Neutrophil (primary cell): ENCODE measurements around the gene NRG3.

Experiments
- H3K27ac ChIP-seq: fragments of 200-600 bp; sonication (generic); 2 replicates; pipeline ENCODE4 v1.5.1; 2016; ENCODE audit warnings: mild to moderate bottlenecking, moderate library complexity
- H3K27me3 ChIP-seq: fragments of 200-600 bp; sonication (generic); 2 replicates; pipeline ENCODE4 v1.6.0; 2016; ENCODE audit warnings: mild to moderate bottlenecking
- H3K36me3 ChIP-seq: fragments of 200-600 bp; sonication (generic); 2 replicates; pipeline ENCODE4 v1.5.1; 2017
- H3K4me1 ChIP-seq, 2 experiments: fragments of 200-600 bp in 1 of 2; sonication (generic) in 1 of 2; 1 replicate in 1 of 2; 2 replicates in 1 of 2; pipeline versions ENCODE4 v1.5.1 to v1.6.1; 2013 to 2016; ENCODE audit warnings: low read depth in 1 of 2, low read length in 1 of 2, mild to moderate bottlenecking in 1 of 2, moderate library complexity in 1 of 2; ENCODE audit not compliant: control insufficient read depth in 1 of 2, insufficient read depth in 1 of 2
- H3K4me3 ChIP-seq, 2 experiments: fragments of 200-600 bp in 1 of 2; sonication (generic) in 1 of 2; 1 replicate in 1 of 2; 2 replicates in 1 of 2; pipeline ENCODE4 v1.5.1; 2013 to 2016; ENCODE audit warnings: low read depth in 1 of 2, low read length in 1 of 2, mild to moderate bottlenecking in 1 of 2, moderate library complexity in 1 of 2
- H3K9me3 ChIP-seq: fragments of 200-600 bp; sonication (generic); 2 replicates; pipeline ENCODE4 v1.5.1; 2016
- CTCF ChIP-seq: fragments of 200-600 bp; sonication (generic); IDR thresholded peaks from 2 replicates; pipeline ENCODE4 v1.5.1; 2016; ENCODE audit warnings: antibody characterized with exemption

The NRG3 gene

DNA sequence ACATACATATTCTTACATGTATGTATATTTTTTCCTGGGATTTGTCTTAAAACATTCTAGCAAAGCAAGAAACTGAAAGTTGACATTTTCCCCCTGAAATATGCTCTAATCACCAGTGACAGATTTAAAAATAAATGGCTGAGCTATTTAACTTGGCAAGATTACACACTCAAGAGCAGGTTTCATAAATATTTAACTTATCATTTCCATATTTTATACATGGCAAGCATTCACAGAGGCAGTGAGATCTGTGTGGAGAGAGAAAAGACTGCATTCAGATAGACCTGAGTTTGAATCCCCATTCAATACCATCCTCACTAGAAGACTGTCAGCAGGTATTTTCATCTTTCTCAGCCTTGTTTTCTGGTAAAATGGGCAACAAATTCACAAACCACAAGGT, 1043.0 kb downstream of the NRG3 start:
- H3K4me3 ChIP-seq, result no peak overlapping the region
- H3K4me1 ChIP-seq, result no peaks in the 10 kb centered on the region
- no peaks in the 10 kb centered on the region for H3K9me3 ChIP-seq
- H3K36me3 ChIP-seq, result no peaks in the 10 kb centered on the region
- H3K27ac ChIP-seq, result no peak overlapping the region
- no peak for TF ChIP-seq CTCF
- H3K27me3 ChIP-seq, result no peaks in the 10 kb centered on the region

DNA sequence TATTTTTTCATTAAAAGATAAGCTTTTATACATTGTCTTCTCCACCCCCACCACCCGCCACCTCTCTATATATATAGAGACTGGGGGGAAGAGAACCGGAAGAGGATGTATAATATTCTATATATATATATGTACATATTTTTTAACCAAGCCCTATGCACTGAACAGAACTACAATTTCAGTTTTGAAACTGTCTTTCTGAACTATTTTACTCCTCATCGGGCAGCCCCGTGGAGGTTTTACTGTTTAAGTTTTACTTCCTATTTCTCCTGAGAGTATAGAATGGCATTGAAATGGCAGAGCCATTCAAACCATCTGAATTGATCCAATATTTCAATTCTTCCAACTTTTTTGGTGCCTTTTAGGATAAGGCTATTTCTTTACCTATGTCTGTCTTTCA, 1047.1 kb downstream of the NRG3 start:
- Histone ChIP-seq H3K36me3 (no peaks in the 10 kb centered on the region), H3K4me1 (no peaks in the 10 kb centered on the region), H3K27ac (no peak overlapping the region), H3K27me3 (no peaks in the 10 kb centered on the region), H3K9me3 (no peaks in the 10 kb centered on the region), H3K4me3 (no peak overlapping the region)
- no peak for TF ChIP-seq CTCF

- Histone ChIP-seq H3K4me1 (no peaks in the 10 kb centered on the region), H3K27ac (no peak overlapping the region), H3K9me3 (no peaks in the 10 kb centered on the region), H3K4me3 (no peak overlapping the region), H3K36me3 (no peaks in the 10 kb centered on the region), H3K27me3 (no peaks in the 10 kb centered on the region)
- TF ChIP-seq CTCF, result no peak
These were observed 1047.8 kb downstream of the NRG3 start for GRCh38 chr10:82922755-82923154.

- Histone ChIP-seq H3K27ac (no peak overlapping the region), H3K36me3 (no peaks in the 10 kb centered on the region), H3K9me3 (no peaks in the 10 kb centered on the region), H3K4me3 (no peak overlapping the region), H3K4me1 (no peaks in the 10 kb centered on the region), H3K27me3 (no peaks in the 10 kb centered on the region)
- no peak for TF ChIP-seq CTCF
These were observed 1049.7 kb downstream of the NRG3 start for GRCh38 chr10:82924711-82925110.

- no peak for TF ChIP-seq CTCF
- Histone ChIP-seq H3K9me3 (no peaks in the 10 kb centered on the region), H3K36me3 (no peaks in the 10 kb centered on the region), H3K27ac (no peak overlapping the region), H3K4me3 (no peak overlapping the region), H3K27me3 (no peaks in the 10 kb centered on the region), H3K4me1 (no peaks in the 10 kb centered on the region)
These were observed 1050.6 kb downstream of the NRG3 start for GRCh38 chr10:82925547-82925946.

DNA sequence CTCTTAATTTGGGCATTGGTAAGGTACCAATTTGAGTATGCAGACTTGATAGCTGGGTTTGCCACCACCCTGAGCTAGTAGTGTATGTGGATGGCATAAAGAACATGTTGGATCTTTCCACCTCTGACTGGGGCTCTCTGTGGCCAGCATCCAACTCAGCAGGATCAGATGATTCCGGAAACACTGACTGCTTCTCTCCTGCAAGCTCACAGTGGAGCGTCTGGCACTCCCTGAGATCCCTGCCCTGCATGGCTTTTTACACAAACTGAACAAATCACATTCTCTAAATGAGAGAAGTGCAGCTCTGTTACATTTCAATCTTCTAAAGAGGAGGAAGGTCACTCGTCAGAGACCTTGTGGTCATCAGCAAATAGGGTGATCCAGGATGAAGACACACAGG, 1057.5 kb downstream of the NRG3 start:
- H3K36me3 ChIP-seq, result no peaks in the 10 kb centered on the region
- H3K4me1 ChIP-seq, result no peaks in the 10 kb centered on the region
- TF ChIP-seq CTCF, result no peak

More for the DNA sequence above, 1057.5 kb downstream of the NRG3 start:
- H3K9me3 ChIP-seq, result no peaks in the 10 kb centered on the region
- no peaks in the 10 kb centered on the region for H3K27me3 ChIP-seq
- H3K27ac ChIP-seq, result no peak overlapping the region
- H3K4me3 ChIP-seq, result no peak overlapping the region
